Renal pelvis (tissue), 4 donors: ENCODE data around the gene BAIAP2L1. TPM values are rescaled to one million over a fixed set of nuclear protein-coding genes. Genes with fewer than 3 reads are reported as not detected.

Experiments
- DNase-seq: peaks from one replicate; pipeline ENCODE4 v3.0.0-alpha.2; 2013
- polyA plus RNA-seq, 3 donors: library from polyadenylated mRNA; unstranded; fragments of 120-200 nt; gene quantifications; one replicate each; pipeline ENCODE4 v1.2.1, GENCODE V29; 2013; ENCODE audit not compliant: insufficient read length in 3 of 3

Gene BAIAP2L1
- polyA plus RNA-seq, 3 donors: 12.1 to 17.6 (median 16.2) TPM

DNA sequence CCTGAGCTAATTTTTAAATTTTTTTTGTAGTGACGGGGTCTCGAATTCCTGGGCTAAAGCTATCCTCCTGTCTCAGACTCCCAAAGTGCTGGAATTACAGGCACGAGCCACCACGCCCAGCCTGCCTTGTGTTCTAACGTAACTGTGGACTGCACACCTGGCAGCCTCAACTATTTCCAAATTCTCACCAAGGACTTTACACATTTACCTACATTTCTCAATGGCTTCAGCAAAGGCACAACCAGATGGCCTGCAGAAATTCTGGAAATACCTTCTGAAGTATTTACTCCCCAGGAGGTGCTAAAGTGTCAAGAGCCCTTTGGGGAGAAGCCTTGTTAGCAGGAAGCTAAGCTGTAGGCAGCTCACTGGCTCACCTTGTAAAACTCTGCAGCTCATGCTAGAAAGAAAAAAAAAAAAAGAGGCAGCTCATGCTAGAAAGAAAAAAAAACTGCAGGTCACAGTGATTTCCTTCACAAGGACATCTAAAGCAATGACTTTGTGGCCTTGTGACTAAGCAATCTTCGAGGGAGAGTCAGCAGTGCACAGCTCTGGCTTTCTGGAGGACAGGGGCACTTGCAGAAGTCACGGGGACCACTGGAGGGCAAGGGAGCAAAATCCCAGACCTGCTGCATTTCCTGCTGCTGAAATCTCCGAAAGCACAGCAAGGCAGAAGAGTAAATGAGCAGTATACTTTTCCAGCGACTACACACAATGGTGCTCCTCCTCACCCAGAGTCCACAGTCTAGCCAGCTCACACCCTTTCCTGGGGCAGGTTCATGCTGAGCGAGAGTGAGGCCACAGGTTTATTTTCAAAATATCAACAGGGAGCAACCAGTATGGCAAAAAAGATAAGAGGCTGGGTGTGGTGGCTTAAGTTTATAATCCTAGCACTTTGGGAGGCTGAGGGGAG is 40.4 kb downstream of the BAIAP2L1 start:
- no peak for DNase-seq

- no peak for DNase-seq
These were observed 41.5 kb downstream of the BAIAP2L1 start for GRCh38 chr7:98359395-98359794.

DNA sequence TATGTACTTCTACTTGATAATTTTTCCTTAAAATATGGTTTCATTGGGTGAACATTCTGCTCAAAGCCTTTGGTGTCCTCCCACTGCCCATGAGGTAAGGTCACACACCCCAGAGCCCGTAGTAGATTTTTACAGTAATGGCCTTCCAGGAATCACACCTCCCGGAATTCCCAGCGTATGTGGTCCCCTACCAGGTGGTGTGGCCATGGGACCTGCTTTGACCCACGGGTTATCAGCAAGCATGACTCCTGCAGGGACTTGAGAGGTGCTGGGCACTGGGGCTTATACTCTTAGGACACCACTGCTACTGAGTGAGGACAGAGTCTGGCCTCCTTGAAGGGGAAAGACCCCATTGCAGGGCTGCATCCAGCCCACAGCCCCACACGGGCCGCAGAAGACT is 42.2 kb downstream of the BAIAP2L1 start:
- DNase-seq: no peak

- DNase-seq: no peak
These were observed 43.1 kb downstream of the BAIAP2L1 start for GRCh38 chr7:98357751-98358161.

DNA sequence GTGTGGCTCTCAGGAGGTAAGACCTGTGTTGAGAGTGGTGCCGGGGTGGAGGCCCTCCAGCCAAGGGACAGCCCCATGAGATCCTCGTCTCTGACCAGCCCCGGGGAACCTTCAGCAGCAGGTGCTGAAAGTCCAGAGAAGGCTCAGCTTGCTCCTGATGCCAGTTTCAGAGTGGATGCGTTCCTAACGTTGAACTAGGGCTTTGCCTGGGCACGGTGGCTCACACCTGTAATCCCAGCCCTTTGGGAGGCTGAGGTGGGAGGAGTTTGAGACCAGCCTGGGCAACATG is 45.7 kb downstream of the BAIAP2L1 start:
- DNase-seq: no peak

DNA sequence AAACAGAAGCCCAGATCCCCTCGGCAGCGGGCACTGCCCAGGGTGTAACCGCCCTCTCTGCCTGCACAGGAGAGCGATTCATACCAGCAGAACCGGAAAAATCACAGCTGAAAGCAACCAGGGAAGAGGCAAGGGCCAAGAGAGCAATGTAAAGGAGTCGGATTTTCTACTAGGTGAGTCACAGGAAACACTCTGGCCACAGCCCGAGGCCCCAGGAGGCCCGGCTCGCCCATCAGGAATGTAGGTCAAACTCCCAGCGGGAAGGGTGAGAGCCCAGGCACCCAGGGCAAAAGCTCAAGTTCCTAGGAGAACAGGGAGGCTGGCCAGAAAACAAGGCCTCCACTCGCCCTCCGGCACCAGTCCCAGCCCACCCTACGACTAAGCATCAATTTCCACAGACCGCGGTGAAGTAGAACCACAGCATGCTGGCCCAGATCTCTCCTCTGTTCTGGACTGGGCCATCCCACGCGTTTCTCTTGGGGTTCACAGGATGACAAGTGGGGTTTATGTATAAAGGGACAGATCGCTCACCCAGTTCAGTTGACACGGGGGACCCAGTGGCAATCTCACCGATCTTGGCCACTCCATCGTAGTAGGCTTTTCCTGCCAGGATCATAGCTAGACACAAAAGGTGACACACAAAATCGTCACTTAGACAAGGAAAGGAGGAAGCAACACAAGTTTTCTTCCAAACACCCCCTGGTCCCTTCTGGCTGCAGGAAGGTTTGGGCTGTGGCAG is 46.2 kb downstream of the BAIAP2L1 start:
- DNase-seq: no peak

DNA sequence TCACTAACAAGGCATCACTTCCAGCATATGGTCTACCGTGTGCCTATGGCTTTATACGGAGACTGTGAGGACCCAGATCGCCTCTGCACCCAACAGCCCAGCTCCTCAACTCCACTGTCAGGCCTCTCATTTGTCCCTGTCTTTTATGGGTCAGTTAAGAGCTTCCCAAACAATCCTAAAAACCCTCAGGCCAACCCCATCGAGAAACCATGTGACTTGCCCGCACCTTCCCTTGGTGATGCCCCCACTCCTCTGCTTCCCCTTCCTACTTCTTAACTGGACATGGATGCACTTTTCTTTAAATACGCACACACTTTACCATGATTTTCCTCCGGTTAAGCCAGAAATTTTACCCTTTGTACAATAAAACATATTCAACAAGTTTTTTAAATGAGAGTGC is 46.8 kb downstream of the BAIAP2L1 start:
- no peak for DNase-seq

DNA sequence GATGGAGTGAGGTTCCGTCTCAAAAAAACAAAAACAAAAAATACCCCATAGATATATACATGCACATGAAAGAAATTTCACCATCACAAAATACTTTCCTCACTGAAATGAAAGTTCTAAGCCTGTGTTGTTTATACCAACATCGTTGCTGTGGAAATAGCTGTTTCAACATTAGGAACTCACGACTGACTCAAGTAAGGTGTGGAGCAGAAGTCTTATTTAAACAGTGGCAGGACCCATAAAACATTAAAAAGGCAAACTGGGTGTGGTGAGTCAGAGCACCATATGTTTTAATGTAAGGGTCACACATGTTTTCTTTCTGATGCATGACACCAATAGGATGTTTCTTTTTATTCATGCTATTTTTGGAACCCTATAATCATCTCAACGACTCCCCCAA is 48.3 kb downstream of the BAIAP2L1 start:
- DNase-seq: no peak

- no peak for DNase-seq
These were observed 49.8 kb downstream of the BAIAP2L1 start for GRCh38 chr7:98351136-98351535.

GRCh38 chr7:98348726-98349474 is 52.0 kb downstream of the BAIAP2L1 start:
- DNase-seq: no peak

GRCh38 chr7:98346515-98347069 is 54.3 kb downstream of the BAIAP2L1 start:
- no peak for DNase-seq

GRCh38 chr7:98341106-98341505 is 59.8 kb downstream of the BAIAP2L1 start:
- DNase-seq: no peak

DNA sequence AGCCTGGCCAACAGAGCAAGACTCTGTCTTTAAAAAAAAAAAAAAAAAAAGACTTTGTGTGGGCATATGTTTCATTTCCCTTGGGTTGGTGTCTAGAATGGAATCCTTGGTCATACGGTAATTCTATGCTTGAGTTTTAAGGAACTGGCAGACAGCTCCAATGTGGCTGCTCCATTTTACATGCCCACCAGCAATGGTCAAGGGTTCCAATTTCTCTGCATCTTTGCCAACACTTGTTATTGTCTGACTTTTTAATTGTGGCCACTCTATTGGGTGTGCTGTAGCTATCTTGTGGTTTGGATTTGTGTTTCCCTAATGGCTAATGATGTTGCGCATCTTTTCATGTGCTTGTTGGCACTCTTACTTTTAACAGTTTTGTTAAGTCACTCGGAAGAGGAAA is 61.8 kb downstream of the BAIAP2L1 start:
- no peak for DNase-seq

DNA sequence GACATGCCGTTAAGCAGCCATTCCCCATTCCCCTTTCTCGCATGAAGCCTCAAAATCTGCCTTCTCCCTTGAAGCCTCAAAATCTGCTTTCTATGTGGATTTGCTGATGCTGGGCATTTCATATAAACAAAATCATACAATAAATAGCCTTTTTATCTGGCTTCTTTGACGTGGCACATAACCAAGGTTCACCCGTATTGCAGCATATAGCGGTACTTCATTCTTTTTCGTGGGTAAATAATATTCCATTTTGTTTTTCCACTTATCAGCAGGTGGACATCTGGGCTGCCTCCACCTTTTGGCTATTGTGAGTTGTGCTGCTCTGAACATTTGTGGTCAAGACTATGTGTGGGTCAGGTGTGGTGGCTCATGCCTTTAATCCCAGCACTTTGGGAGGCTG is 62.4 kb downstream of the BAIAP2L1 start:
- DNase-seq: no peak

DNA sequence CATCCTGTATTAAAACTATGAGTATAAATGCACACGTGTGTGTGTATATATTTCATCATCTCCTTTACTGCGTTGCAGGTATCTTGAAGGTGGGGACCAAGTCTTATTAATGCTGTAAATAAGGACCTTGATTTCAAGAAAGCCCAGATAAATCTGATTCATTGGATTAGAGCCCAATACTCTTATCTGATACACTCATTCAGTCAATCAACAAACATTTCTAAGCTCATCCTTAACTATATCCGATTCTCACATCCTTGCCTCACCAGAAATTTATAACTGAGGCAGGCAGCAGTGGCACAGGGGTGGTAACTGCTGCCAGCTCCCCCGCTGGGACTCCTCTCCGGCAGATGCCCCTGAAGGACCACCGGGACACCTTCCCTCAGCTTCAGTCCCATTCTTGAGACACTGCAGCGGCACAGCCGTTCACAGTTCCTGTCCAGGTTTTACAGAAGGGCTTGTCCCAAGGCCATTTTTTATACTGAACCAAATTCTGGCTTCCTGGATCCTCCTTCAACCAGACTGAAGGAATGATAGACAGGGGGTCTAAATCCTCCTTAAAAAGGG is 65.4 kb downstream of the BAIAP2L1 start:
- DNase-seq: no peak

DNA sequence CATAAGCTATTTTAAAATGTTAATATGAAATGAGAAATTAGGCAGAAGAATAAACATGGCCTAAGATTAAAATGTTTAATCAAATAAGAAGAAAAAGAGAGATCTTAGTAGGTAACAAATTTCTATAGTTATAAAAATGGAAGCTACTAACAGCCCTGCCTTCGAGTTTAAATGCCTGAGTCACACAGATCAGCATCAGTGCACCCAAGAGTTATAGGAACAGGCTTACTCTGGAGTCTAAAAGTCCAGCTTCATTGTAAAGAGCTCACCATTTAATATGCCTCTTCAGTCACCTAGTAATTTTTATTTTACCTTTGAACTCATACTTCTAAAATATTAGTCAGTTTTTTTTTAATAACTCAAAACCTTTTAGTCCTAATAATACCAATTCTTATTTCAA is 66.8 kb downstream of the BAIAP2L1 start:
- DNase-seq: no peak

GRCh38 chr7:98330926-98331529 is 69.9 kb downstream of the BAIAP2L1 start:
- DNase-seq: no peak

- no peak for DNase-seq
These were observed 71.0 kb downstream of the BAIAP2L1 start for GRCh38 chr7:98329791-98330373.

DNA sequence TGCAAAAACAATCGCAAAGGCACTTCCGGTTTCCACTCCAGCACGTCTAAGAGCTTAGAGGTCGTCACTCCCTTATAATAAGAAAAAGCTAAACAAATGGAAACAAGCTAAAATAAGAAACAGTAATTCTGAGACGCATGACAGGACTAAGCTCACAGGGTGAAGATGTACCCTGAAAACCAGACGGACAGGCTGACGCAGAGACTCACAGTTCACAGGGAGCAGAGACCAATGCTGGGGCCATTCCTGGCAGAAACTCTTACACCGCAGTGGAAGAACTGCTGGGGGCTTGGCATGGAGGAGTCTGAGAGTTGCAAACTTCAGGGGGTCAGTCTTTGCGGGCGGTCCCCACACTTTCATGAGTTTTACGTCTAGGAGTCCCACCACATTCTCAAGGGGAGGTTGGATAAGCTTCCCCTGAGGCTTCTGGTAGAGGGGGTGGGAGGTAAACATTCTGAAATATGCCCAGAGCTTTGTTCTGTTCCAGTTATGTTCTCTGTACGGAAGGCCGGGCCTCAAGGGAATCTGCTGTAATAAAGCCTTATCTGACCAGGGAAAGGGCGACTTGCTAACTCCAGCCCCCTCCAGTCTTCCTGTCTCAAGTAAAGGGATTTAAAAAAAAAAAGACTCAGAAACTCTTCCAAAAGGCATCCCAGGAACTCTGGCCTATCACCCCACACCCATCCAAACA is 71.6 kb downstream of the BAIAP2L1 start:
- DNase-seq: no peak

- DNase-seq: no peak
These were observed 76.1 kb downstream of the BAIAP2L1 start for GRCh38 chr7:98324782-98325181.
